ENCODE data around the gene ELANE.

GRCh38 chr19:812747-813218, 39.3 kb upstream of the ELANE start:
- no peak for TF ChIP-seq CTCF (conservative IDR thresholded peaks at IDR 0.05; ENCODE audit: low read length)
- no peak for TF ChIP-seq EZH2phosphoT487 (IDR thresholded peaks at IDR 0.05; ENCODE audit: borderline replicate concordance, low read depth, low read length)

Data from OCI-LY7 (cell line).